Small intestine (tissue), 7 donors: Measurements from ENCODE around the gene KLRC3. TPM values are rescaled to one million over a fixed set of nuclear protein-coding genes. Genes with fewer than 3 reads are reported as not detected.
"Not testable (repeated sequence)": the region's sequence is repeated elsewhere in the genome, so short reads cannot be mapped to it uniquely, and the experiment has no call there.

Experiments
- DNase-seq, 2 donors: peaks; one replicate each; pipeline versions ENCODE4 v3.0.0 to v3.0.0-alpha.2; 2013
- FAIRE-seq: peaks from 2 replicates; lab custom pipeline; 2012; peaks lifted over from hg19 to GRCh38; lab: Jason Lieb, UNC
- H3K27ac ChIP-seq, 3 donors: one replicate each; pipeline ENCODE4 v1.5.1; 2013; ENCODE audit warnings: low read length in 2 of 3, mild to moderate bottlenecking in 2 of 3, control low read depth in 1 of 3, inconsistent platforms in 1 of 3, low read depth in 1 of 3, moderate library complexity in 1 of 3
- H3K27me3 ChIP-seq, 3 donors: one replicate each; pipeline ENCODE4 v1.6.1; 2013; ENCODE audit warnings: low read length in 3 of 3, inconsistent platforms in 1 of 3; ENCODE audit not compliant: control insufficient read depth in 3 of 3, insufficient read depth in 3 of 3
- H3K36me3 ChIP-seq, 3 donors: one replicate each; pipeline ENCODE4 v1.6.1; 2013; ENCODE audit warnings: low read length in 3 of 3, inconsistent platforms in 1 of 3, low read depth in 1 of 3, mild to moderate bottlenecking in 1 of 3, moderate library complexity in 1 of 3; ENCODE audit not compliant: control insufficient read depth in 3 of 3, insufficient read depth in 2 of 3
- H3K4me1 ChIP-seq, 3 donors: one replicate each; pipeline ENCODE4 v1.6.1; 2013; ENCODE audit warnings: low read length in 2 of 3, inconsistent platforms in 1 of 3, low read depth in 1 of 3, mild to moderate bottlenecking in 1 of 3, moderate library complexity in 1 of 3; ENCODE audit not compliant: control insufficient read depth in 3 of 3, insufficient read depth in 2 of 3
- H3K4me3 ChIP-seq, 3 donors: one replicate each; pipeline ENCODE4 v1.5.1; 2013; ENCODE audit warnings: low read length in 3 of 3, control low read depth in 1 of 3, inconsistent platforms in 1 of 3, low read depth in 1 of 3, mild to moderate bottlenecking in 1 of 3, moderate library complexity in 1 of 3
- H3K9me3 ChIP-seq, 2 donors: one replicate each; pipeline ENCODE4 v1.6.1; 2013; ENCODE audit warnings: low read depth in 1 of 2, low read length in 1 of 2; ENCODE audit not compliant: control insufficient read depth in 2 of 2, insufficient read depth in 1 of 2
- WGBS, 3 donors: extraction: QIAGEN DNeasy Blood & Tissue Kit; methylation state at CpG; one replicate each; pipeline ENCODE4 v1.1.7; 2013; 5-methylcytosine and 5-hydroxymethylcytosine counted together
- polyA plus RNA-seq, 4 donors: library from polyadenylated mRNA; stranded (reverse) in 3 of 4; unstranded in 1 of 4; fragments of 200-250 nt in 3 of 4; fragments of 120-200 nt in 1 of 4; gene quantifications; one replicate each; pipeline versions ENCODE4 v1.2.1 to v1.2.3, GENCODE V29; 2013
- donor health status: healthy with polysubstance abuse.
- donor health status: control.
- donor health status: control.
- donor health status: Bipolar disorder and iron deficiency.
- donor health status: healthy.

Gene KLRC3
- polyA plus RNA-seq, 4 donors = 0.37 to 0.46 TPM; not detected in 2

DNA sequence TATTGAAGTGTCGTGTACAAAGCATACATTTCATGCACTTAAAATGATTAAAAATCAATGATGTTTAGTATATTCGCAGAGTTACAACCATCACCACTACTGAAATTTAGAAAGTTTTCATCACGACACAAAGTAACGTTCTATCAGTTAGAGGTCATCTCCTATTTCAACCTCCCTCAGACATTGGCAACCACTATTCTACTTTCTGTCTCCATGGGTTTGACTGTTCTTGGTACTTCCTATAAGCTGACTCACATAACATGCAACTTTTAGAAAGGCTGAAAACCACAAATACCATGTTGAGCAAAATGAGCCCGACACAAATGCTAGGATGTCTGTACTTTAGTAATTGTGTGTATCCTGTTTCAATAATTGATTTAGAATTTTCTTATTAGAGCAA is 25.7 kb upstream of the KLRC3 start:
- not testable (repeated sequence) for H3K36me3 ChIP-seq, H3K4me3 ChIP-seq, H3K27me3 ChIP-seq, H3K27ac ChIP-seq, FAIRE-seq, H3K4me1 ChIP-seq, H3K9me3 ChIP-seq, DNase-seq
- 64 to 86% (median 70%) methylated on average over 5 of the region's 5 CpGs for WGBS, 3 donors

DNA sequence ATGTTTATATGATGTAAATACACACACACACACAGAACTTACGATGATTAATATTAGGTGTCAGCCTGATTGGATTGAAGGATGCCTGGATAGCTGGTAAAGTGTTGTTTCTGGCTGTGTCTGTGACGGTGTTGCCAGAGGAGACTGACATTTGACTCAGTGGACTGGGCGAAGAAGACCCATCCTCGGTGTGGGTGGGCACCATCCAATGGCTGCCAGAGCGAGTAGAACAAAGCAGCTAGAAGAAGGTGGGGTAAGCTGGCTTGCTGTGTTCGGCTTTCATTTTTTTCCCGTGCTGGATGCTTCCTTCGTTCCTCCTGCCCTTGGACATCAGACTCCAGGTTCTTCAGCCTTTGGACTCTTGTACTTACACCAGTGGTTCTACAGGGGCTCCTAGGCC is 20.7 kb upstream of the KLRC3 start:
- not testable (repeated sequence) for H3K4me3 ChIP-seq, FAIRE-seq, H3K9me3 ChIP-seq, H3K36me3 ChIP-seq, DNase-seq, H3K27ac ChIP-seq, H3K27me3 ChIP-seq, H3K4me1 ChIP-seq
- WGBS, 3 donors = 78 to 90% (median 89%) methylated on average over 8 of the region's 8 CpGs

DNA sequence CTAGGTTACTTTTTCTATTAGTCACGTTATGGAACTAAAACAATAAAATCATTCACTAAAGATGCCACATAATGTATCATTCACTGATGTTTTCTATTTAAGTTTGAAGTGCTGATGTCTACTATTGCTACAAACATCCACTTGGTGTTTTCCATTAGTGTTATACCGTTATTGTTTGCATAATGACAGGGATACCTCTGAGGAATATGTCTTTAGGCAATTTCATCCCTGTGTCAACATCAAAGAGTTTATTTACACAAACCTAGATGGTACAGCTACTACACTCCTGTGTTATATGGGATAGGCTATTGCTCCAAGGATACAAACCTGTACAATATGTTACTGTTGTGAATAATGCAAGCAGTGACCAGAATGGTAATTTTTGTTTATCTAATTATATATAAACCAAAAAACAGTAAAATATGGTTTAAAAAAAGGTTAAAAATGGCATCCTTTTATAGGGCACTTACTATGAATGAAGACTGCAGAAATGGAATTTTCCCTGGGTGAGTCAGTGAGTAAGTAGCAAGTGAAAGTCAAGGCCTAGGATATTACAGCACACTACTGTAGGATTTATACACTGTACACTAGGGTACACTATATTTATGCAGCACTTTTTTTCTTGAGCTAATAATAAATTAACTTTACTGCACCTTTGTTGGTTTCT is 19.3 kb upstream of the KLRC3 start:
- not testable (repeated sequence) for FAIRE-seq, H3K36me3 ChIP-seq, H3K4me3 ChIP-seq

DNA sequence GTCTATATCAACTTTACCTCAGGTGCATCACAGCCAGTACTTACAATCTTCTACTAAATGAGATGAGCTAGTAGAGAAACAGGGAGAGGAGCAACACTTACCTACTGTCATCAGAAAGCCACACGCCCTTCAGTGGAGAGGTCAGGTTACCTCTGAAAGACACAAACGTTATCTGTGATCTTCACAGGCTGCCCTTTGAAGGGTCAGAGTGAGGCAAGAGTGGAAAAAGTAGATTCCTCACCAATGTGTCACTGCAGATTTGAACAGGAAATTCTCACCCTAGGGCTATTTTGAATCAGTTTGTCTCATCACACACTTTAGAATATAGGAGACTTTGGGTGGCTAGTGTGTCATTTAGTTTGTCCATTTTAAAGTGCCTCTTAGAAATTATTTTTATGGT is 17.2 kb upstream of the KLRC3 start:
- 34 to 58% (median 40%) methylated on average over 1 to 2 of the region's 2 CpGs for WGBS, 3 donors
- not testable (repeated sequence) for H3K4me1 ChIP-seq, FAIRE-seq, H3K4me3 ChIP-seq, H3K27me3 ChIP-seq, H3K9me3 ChIP-seq, DNase-seq, H3K27ac ChIP-seq, H3K36me3 ChIP-seq

More for the DNA sequence above, 19.3 kb upstream of the KLRC3 start:
- not testable (repeated sequence) for H3K27me3 ChIP-seq, H3K4me1 ChIP-seq, H3K9me3 ChIP-seq, H3K27ac ChIP-seq, DNase-seq
- WGBS, 3 donors = 53 to 67% (median 64%) methylated on average over 2 of the region's 2 CpGs

DNA sequence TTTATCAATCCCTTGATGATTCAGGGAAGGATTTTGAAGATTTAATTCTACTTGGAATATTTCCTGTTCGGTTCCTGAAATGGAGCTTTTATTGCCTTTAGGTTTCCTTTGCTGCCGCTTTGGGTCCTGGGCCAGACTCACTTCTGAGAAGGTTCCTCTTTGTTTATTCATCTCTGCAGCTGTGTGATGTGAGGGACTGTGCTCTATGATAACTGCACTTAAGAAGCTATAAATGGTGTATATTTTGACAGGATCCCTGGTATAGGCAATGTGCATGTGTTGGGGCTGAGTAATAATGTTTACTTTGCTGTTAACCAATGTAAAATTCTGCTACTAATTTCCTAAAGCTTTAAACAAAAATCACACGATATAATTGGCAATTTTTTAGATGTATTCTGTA is 15.4 kb upstream of the KLRC3 start, which contains the start of gene KLRC2:
Gene KLRC2 (minus strand): TSS at position 195 of the 400 bp plus-strand sequence. CDS start 24 bp downstream, at position 171.
- H3K27ac ChIP-seq, H3K4me1 ChIP-seq, H3K36me3 ChIP-seq, DNase-seq, H3K27me3 ChIP-seq, H3K4me3 ChIP-seq, H3K9me3 ChIP-seq, FAIRE-seq: not testable (repeated sequence)
- 7 to 26% (median 18%) methylated on average over 3 of the region's 3 CpGs for WGBS, 3 donors

DNA sequence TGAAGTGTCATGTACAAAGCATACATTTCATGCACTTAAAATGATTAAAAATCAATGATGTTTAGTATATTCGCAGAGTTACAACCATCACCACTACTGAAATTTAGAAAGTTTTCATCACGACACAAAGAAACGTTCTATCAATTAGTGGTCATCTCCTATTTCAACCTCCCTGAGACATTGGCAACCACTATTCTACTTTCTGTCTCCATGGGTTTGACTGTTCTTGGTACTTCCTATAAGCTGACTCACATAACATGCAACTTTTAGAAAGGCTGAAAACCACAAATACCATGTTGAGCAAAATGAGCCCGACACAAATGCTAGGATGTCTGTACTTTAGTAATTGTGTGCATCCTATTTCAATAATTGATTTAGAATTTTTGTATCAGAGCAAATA is 10.2 kb upstream of the KLRC3 start:
- H3K9me3 ChIP-seq, H3K4me1 ChIP-seq, H3K27me3 ChIP-seq, DNase-seq, H3K27ac ChIP-seq, H3K36me3 ChIP-seq, FAIRE-seq, H3K4me3 ChIP-seq: not testable (repeated sequence)
- 69 to 91% (median 73%) methylated on average over 4 of the region's 4 CpGs for WGBS, 3 donors

DNA sequence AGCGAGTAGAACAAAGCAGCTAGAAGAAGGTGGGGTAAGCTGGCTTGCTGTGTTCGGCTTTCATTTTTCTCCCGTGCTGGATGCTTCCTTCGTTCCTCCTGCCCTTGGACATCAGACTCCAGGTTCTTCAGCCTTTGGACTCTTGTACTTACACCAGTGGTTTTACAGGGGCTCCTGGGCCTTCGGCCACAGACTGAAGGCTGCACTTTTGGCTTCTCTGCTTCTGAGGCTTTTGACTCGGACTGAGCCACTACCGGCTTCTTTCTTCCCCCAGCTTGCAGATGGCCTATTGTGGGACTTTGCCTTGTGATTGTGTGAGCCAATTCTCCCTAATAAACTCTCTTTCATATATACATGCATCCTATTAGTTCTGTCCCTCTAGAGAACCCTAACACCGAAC is 5.5 kb upstream of the KLRC3 start:
- DNase-seq, H3K27ac ChIP-seq, H3K4me1 ChIP-seq, H3K9me3 ChIP-seq, H3K27me3 ChIP-seq, H3K36me3 ChIP-seq, FAIRE-seq, H3K4me3 ChIP-seq: not testable (repeated sequence)
- WGBS, 3 donors = 31 to 89% (median 83%) methylated on average over 7 to 8 of the region's 8 CpGs

DNA sequence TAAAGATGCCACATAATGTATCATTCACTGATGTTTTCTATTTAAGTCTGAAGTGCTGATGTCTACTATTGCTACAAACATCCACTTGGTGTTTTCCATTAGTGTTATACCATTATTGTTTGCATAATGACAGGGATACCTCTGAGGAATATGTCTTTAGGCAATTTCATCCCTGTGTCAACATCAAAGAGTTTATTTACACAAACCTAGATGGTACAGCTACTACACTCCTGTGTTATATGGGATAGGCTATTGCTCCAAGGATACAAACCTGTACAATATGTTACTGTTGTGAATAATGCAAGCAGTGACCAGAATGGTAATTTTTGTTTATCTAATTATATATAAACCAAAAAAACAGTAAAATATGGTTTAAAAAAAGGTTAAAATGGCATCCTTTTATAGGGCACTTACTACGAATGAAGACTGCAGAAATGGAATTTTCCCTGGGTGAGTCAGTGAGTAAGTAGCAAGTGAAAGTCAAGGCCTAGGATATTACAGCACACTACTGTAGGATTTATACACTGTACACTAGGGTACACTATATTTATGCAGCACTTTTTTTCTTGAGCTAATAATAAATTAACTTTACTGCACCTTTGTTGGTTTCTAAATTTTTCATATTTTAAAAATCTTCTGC is 4.0 kb upstream of the KLRC3 start:
- not testable (repeated sequence) for DNase-seq, FAIRE-seq, H3K9me3 ChIP-seq, H3K36me3 ChIP-seq, H3K27me3 ChIP-seq, H3K27ac ChIP-seq, H3K4me1 ChIP-seq, H3K4me3 ChIP-seq
- WGBS, 3 donors = 81 to 86% (median 82%) methylated on average over 1 of the region's 1 CpG
